Mesodermal cell (in vitro differentiated cells): ENCODE measurements around the gene ATXN7.

ENCODE experiments used
- H3K27ac ChIP-seq: 2 replicates; pipeline ENCODE4 v1.7.0; 2013; ENCODE audit warnings: mild to moderate bottlenecking, low read depth, low read length, moderate library complexity; ENCODE audit not compliant: severe bottlenecking
- H3K36me3 ChIP-seq: 2 replicates; pipeline ENCODE4 v1.7.1; 2013; ENCODE audit warnings: mild to moderate bottlenecking, low read length, moderate library complexity; ENCODE audit not compliant: control insufficient read depth, insufficient read depth
- H3K4me1 ChIP-seq: one replicate; pipeline ENCODE4 v1.7.1; 2013; ENCODE audit warnings: mild to moderate bottlenecking, low read length; ENCODE audit not compliant: insufficient read depth, control insufficient read depth, poor library complexity, severe bottlenecking
- H3K4me3 ChIP-seq: 2 replicates; pipeline ENCODE4 v1.7.0; 2013; ENCODE audit warnings: low read length, control low read depth, mild to moderate bottlenecking; ENCODE audit not compliant: insufficient read depth, poor library complexity, severe bottlenecking; ENCODE audit errors: extremely low read depth
- H3K9me3 ChIP-seq: 2 replicates; pipeline ENCODE4 v1.7.1; 2013; ENCODE audit warnings: mild to moderate bottlenecking, low read length, moderate library complexity; ENCODE audit not compliant: control insufficient read depth
- WGBS, 2 experiments: methylation state at CpG; one replicate each; pipeline ENCODE4 v1.1.5; 2013; ENCODE audit warnings: missing lambda C conversion rate in 2 of 2; ENCODE audit not compliant: insufficient coverage in 2 of 2; 5-methylcytosine and 5-hydroxymethylcytosine counted together

ATXN7 gene

GRCh38 chr3:63936925-63937324, 73.3 kb downstream of the ATXN7 start:
- Histone ChIP-seq H3K9me3 (no peaks in the 10 kb centered on the region), H3K4me1 (peaks cover 12% of the 10 kb centered on the region), H3K36me3 (peaks cover 30% of the 10 kb centered on the region), H3K27ac (no peak overlapping the region), H3K4me3 (no peak overlapping the region)
- WGBS, 2 experiments, result 80 to 100% methylated on average over 2 to 4 of the region's 4 CpGs

- WGBS, 2 experiments, result 87 to 96% methylated on average over 5 of the region's 6 CpGs
- Histone ChIP-seq H3K36me3 (peaks cover 29% of the 10 kb centered on the region), H3K9me3 (no peaks in the 10 kb centered on the region), H3K4me3 (no peak overlapping the region), H3K4me1 (peaks cover 12% of the 10 kb centered on the region), H3K27ac (no peak overlapping the region)
Measured at GRCh38 chr3:63937661-63938651, 74.3 kb downstream of the ATXN7 start.

- no CpG with 5 or more reads among the region's 4 CpGs for WGBS, 2 experiments
- peaks cover 28% of the 10 kb centered on the region for H3K36me3 ChIP-seq
- H3K27ac ChIP-seq, result no peak overlapping the region
- H3K4me1 ChIP-seq, result peaks cover 4% of the 10 kb centered on the region
- no peak overlapping the region for H3K4me3 ChIP-seq
- H3K9me3 ChIP-seq, result no peaks in the 10 kb centered on the region
Measured at GRCh38 chr3:63940389-63940757, 76.7 kb downstream of the ATXN7 start.

- Histone ChIP-seq H3K27ac (no peak overlapping the region), H3K36me3 (peaks cover 24% of the 10 kb centered on the region), H3K4me3 (no peak overlapping the region), H3K4me1 (peaks cover 5% of the 10 kb centered on the region), H3K9me3 (no peaks in the 10 kb centered on the region)
Measured at GRCh38 chr3:63942528-63942927, 78.9 kb downstream of the ATXN7 start.

- H3K27ac ChIP-seq, result no peak overlapping the region
- peaks cover 9% of the 10 kb centered on the region for H3K4me1 ChIP-seq
- H3K9me3 ChIP-seq, result no peaks in the 10 kb centered on the region
- H3K4me3 ChIP-seq, result no peak overlapping the region
- peaks cover 24% of the 10 kb centered on the region for H3K36me3 ChIP-seq
Measured at GRCh38 chr3:63943678-63944077, 80.0 kb downstream of the ATXN7 start.

- H3K4me1 ChIP-seq, result peaks cover 11% of the 10 kb centered on the region
- WGBS, 2 experiments, result 89 to 95% methylated on average over 3 of the region's 3 CpGs
- peaks cover 11% of the 10 kb centered on the region for H3K36me3 ChIP-seq
- H3K27ac ChIP-seq, result no peak overlapping the region
- no peaks in the 10 kb centered on the region for H3K9me3 ChIP-seq
- H3K4me3 ChIP-seq, result no peak overlapping the region
Measured at GRCh38 chr3:63945558-63946096, 82.0 kb downstream of the ATXN7 start.

- Histone ChIP-seq H3K36me3 (peaks cover 11% of the 10 kb centered on the region), H3K27ac (no peak overlapping the region), H3K4me3 (no peak overlapping the region), H3K4me1 (peaks cover 20% of the 10 kb centered on the region), H3K9me3 (no peaks in the 10 kb centered on the region)
- WGBS, 2 experiments, result 87 to 98% methylated on average over 2 of the region's 2 CpGs
Measured at GRCh38 chr3:63946753-63947152, 83.1 kb downstream of the ATXN7 start.

GRCh38 chr3:63947594-63947993, 83.9 kb downstream of the ATXN7 start:
- H3K4me3 ChIP-seq, result no peak overlapping the region
- 77 to 100% methylated on average over 1 to 2 of the region's 2 CpGs for WGBS, 2 experiments
- no peak overlapping the region for H3K27ac ChIP-seq
- no peaks in the 10 kb centered on the region for H3K9me3 ChIP-seq
- peaks cover 22% of the 10 kb centered on the region for H3K4me1 ChIP-seq
- peaks cover 11% of the 10 kb centered on the region for H3K36me3 ChIP-seq

- 60 to 100% methylated on average over 1 of the region's 2 CpGs for WGBS, 2 experiments
- Histone ChIP-seq H3K36me3 (peaks cover 13% of the 10 kb centered on the region), H3K4me3 (no peak overlapping the region), H3K27ac (peak overlapping the region; percentile 41), H3K4me1 (peaks cover 23% of the 10 kb centered on the region), H3K9me3 (no peaks in the 10 kb centered on the region)
Measured at GRCh38 chr3:63949005-63949404, 85.3 kb downstream of the ATXN7 start.

- Histone ChIP-seq H3K4me3 (no peak overlapping the region), H3K27ac (no peak overlapping the region), H3K4me1 (peaks cover 22% of the 10 kb centered on the region), H3K9me3 (no peaks in the 10 kb centered on the region), H3K36me3 (peaks cover 18% of the 10 kb centered on the region)
- WGBS, 2 experiments, result 67% methylated on average over 1 of the region's 1 CpG; no CpG with 5 or more reads in 1 of the 2 experiments
Measured at GRCh38 chr3:63950698-63951097, 87.0 kb downstream of the ATXN7 start.
